HEK293 (cell line): ENCODE results near the gene ZNF154.

ENCODE experiments used
- EGR2 ChIP-seq: fragments of 450-650 bp; formaldehyde crosslinking; IDR thresholded peaks from 2 replicates; pipeline ENCODE4 v1.5.1; 2016; ENCODE audit warnings: low read depth, missing biosample characterization, missing genetic modification characterization
- GLI2 ChIP-seq: fragments of 450-650 bp; formaldehyde crosslinking; IDR thresholded peaks from 2 replicates; pipeline ENCODE4; 2017; ENCODE audit warnings: missing biosample characterization, missing genetic modification characterization, low read depth, borderline replicate concordance
- GLIS1 ChIP-seq: fragments of 450-650 bp; formaldehyde crosslinking; IDR thresholded peaks from 2 replicates; pipeline ENCODE4 v1.5.1; 2016; ENCODE audit warnings: missing biosample characterization, missing genetic modification characterization
- IKZF3 ChIP-seq: fragments of 450-650 bp; IDR thresholded peaks from 2 replicates; pipeline ENCODE4 v1.5.0; 2018; ENCODE audit warnings: missing biosample characterization, mild to moderate bottlenecking, missing genetic modification characterization, moderate library complexity
- TCF7L2 ChIP-seq: IDR thresholded peaks from 2 replicates; pipeline ENCODE4 v1.6.1; 2011; ENCODE audit warnings: low read depth, mild to moderate bottlenecking, inconsistent platforms, low read length, moderate library complexity, borderline replicate concordance
- ZEB2 ChIP-seq: fragments of 450-650 bp; formaldehyde crosslinking; IDR thresholded peaks from 2 replicates; pipeline ENCODE4 v1.5.1; 2016; ENCODE audit warnings: missing biosample characterization, missing genetic modification characterization
- ZNF155 ChIP-seq: fragments of 450-650 bp; formaldehyde crosslinking; IDR thresholded peaks from 2 replicates; pipeline ENCODE4 v1.5.1; 2016; ENCODE audit warnings: missing biosample characterization, missing genetic modification characterization
- ZNF19 ChIP-seq: fragments of 450-650 bp; formaldehyde crosslinking; IDR thresholded peaks from 2 replicates; pipeline ENCODE4; 2016; ENCODE audit warnings: missing biosample characterization, missing genetic modification characterization, low read depth
- ZNF223 ChIP-seq: fragments of 450-650 bp; formaldehyde crosslinking; IDR thresholded peaks from 2 replicates; pipeline ENCODE4 v1.5.1; 2016; ENCODE audit warnings: missing biosample characterization, missing genetic modification characterization
- ZNF292 ChIP-seq: fragments of 450-650 bp; formaldehyde crosslinking; IDR thresholded peaks from 2 replicates; pipeline ENCODE4 v1.5.1; 2016; ENCODE audit warnings: low read depth, missing biosample characterization, missing genetic modification characterization, borderline replicate concordance
- ZNF354C ChIP-seq: fragments of 450-650 bp; formaldehyde crosslinking; IDR thresholded peaks from 2 replicates; pipeline ENCODE4 v1.5.1; 2016; ENCODE audit warnings: missing biosample characterization, missing genetic modification characterization, low read depth, borderline replicate concordance
- ZNF404 ChIP-seq: fragments of 450-650 bp; formaldehyde crosslinking; IDR thresholded peaks from 2 replicates; pipeline ENCODE4 v1.5.1; 2017; ENCODE audit warnings: missing biosample characterization, missing genetic modification characterization
- ZNF501 ChIP-seq: fragments of 450-650 bp; formaldehyde crosslinking; IDR thresholded peaks from 2 replicates; pipeline ENCODE4 v1.5.1; 2016; ENCODE audit warnings: missing biosample characterization, missing genetic modification characterization
- ZNF510 ChIP-seq: fragments of 450-650 bp; formaldehyde crosslinking; IDR thresholded peaks from 2 replicates; pipeline ENCODE4 v1.5.1; 2018; ENCODE audit warnings: mild to moderate bottlenecking, missing genetic modification characterization, missing biosample characterization; ENCODE audit not compliant: insufficient replicate concordance
- ZNF530 ChIP-seq: fragments of 450-650 bp; formaldehyde crosslinking; IDR thresholded peaks from 2 replicates; pipeline ENCODE4 v1.5.1; 2016; ENCODE audit warnings: low read depth, missing biosample characterization, missing genetic modification characterization
- ZNF548 ChIP-seq: fragments of 450-650 bp; formaldehyde crosslinking; IDR thresholded peaks from 2 replicates; pipeline ENCODE4 v1.5.1; 2016; ENCODE audit warnings: missing biosample characterization, missing genetic modification characterization
- ZNF571 ChIP-seq: fragments of 450-650 bp; formaldehyde crosslinking; IDR thresholded peaks from 2 replicates; pipeline ENCODE4 v1.5.0; 2017; ENCODE audit warnings: missing biosample characterization, missing genetic modification characterization
- ZNF596 ChIP-seq: fragments of 450-650 bp; IDR thresholded peaks from 2 replicates; pipeline ENCODE4 v1.5.0; 2018; ENCODE audit warnings: missing biosample characterization, mild to moderate bottlenecking, missing genetic modification characterization, moderate library complexity
- ZNF654 ChIP-seq: fragments of 450-650 bp; formaldehyde crosslinking; IDR thresholded peaks from 2 replicates; pipeline ENCODE4 v1.5.1; 2016; ENCODE audit warnings: low read depth, missing biosample characterization, missing genetic modification characterization
- ZNF747 ChIP-seq: fragments of 450-650 bp; formaldehyde crosslinking; IDR thresholded peaks from 2 replicates; pipeline ENCODE4 v1.5.1; 2016; ENCODE audit warnings: missing biosample characterization, missing genetic modification characterization
- ZNF776 ChIP-seq: fragments of 450-650 bp; formaldehyde crosslinking; IDR thresholded peaks from 2 replicates; pipeline ENCODE4 v1.5.0; 2017; ENCODE audit warnings: missing biosample characterization, missing genetic modification characterization, borderline replicate concordance
- ZNF785 ChIP-seq: fragments of 450-650 bp; formaldehyde crosslinking; IDR thresholded peaks from 2 replicates; pipeline ENCODE4 v1.5.1; 2016; ENCODE audit warnings: missing biosample characterization, missing genetic modification characterization
- ZSCAN18 ChIP-seq: fragments of 450-650 bp; formaldehyde crosslinking; IDR thresholded peaks from 2 replicates; pipeline ENCODE4 v1.5.1; 2016; ENCODE audit warnings: missing biosample characterization, missing genetic modification characterization
- ZSCAN23 ChIP-seq: fragments of 450-650 bp; formaldehyde crosslinking; IDR thresholded peaks from 2 replicates; pipeline ENCODE4 v1.5.1; 2016; ENCODE audit warnings: missing biosample characterization, missing genetic modification characterization
- ZSCAN30 ChIP-seq: fragments of 450-650 bp; IDR thresholded peaks from 2 replicates; pipeline ENCODE4 v1.5.1; 2018; ENCODE audit warnings: missing biosample characterization, mild to moderate bottlenecking, missing genetic modification characterization, moderate library complexity
- TF ChIP-seq, protein P1 (sequence below): fragments of 450-650 bp; formaldehyde crosslinking; IDR thresholded peaks from 2 replicates; pipeline ENCODE4 v1.5.1; 2016; ENCODE audit warnings: missing biosample characterization, missing genetic modification characterization, borderline replicate concordance
- TF ChIP-seq, protein P2 (sequence below): fragments of 450-650 bp; IDR thresholded peaks from 2 replicates; pipeline ENCODE4 v1.5.1; 2018; ENCODE audit warnings: missing biosample characterization, mild to moderate bottlenecking, missing genetic modification characterization
- TF ChIP-seq, protein P3 (sequence below): fragments of 450-650 bp; formaldehyde crosslinking; IDR thresholded peaks from 2 replicates; pipeline ENCODE4 v1.5.1; 2016; ENCODE audit warnings: missing biosample characterization, missing genetic modification characterization, low read depth
- TF ChIP-seq, protein P4 (sequence below): fragments of 450-650 bp; formaldehyde crosslinking; IDR thresholded peaks from 2 replicates; pipeline ENCODE4 v1.5.1; 2016; ENCODE audit warnings: missing biosample characterization, missing genetic modification characterization

The ZNF154 gene

GRCh38 chr19:57746580-57747471, 37.8 kb upstream of the ZNF154 start, which contains the start of gene ZNF776 (continued):
- TF ChIP-seq ZNF510 (tag by site-specific recombination) = no peak
- no peak for TF ChIP-seq ZEB2
- no peak for TF ChIP-seq ZSCAN18 (tag by site-specific recombination)
- no peak for TF ChIP-seq ZNF571 (tag by site-specific recombination)
- TF ChIP-seq, protein P1, sequence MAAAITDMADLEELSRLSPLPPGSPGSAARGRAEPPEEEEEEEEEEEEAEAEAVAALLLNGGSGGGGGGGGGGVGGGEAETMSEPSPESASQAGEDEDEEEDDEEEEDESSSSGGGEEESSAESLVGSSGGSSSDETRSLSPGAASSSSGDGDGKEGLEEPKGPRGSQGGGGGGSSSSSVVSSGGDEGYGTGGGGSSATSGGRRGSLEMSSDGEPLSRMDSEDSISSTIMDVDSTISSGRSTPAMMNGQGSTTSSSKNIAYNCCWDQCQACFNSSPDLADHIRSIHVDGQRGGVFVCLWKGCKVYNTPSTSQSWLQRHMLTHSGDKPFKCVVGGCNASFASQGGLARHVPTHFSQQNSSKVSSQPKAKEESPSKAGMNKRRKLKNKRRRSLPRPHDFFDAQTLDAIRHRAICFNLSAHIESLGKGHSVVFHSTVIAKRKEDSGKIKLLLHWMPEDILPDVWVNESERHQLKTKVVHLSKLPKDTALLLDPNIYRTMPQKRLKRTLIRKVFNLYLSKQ = no peak
- no peak for TF ChIP-seq ZNF19 (tag by site-specific recombination)
- TF ChIP-seq, protein P2, sequence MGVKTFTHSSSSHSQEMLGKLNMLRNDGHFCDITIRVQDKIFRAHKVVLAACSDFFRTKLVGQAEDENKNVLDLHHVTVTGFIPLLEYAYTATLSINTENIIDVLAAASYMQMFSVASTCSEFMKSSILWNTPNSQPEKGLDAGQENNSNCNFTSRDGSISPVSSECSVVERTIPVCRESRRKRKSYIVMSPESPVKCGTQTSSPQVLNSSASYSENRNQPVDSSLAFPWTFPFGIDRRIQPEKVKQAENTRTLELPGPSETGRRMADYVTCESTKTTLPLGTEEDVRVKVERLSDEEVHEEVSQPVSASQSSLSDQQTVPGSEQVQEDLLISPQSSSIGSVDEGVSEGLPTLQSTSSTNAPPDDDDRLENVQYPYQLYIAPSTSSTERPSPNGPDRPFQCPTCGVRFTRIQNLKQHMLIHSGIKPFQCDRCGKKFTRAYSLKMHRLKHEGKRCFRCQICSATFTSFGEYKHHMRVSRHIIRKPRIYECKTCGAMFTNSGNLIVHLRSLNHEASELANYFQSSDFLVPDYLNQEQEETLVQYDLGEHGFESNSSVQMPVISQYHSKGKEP (tag by site-specific recombination) = no peak
- TF ChIP-seq ZSCAN30 (tag by site-specific recombination) = no peak
- no peak for TF ChIP-seq ZNF654 (tag by site-specific recombination)
- TF ChIP-seq, protein P3, sequence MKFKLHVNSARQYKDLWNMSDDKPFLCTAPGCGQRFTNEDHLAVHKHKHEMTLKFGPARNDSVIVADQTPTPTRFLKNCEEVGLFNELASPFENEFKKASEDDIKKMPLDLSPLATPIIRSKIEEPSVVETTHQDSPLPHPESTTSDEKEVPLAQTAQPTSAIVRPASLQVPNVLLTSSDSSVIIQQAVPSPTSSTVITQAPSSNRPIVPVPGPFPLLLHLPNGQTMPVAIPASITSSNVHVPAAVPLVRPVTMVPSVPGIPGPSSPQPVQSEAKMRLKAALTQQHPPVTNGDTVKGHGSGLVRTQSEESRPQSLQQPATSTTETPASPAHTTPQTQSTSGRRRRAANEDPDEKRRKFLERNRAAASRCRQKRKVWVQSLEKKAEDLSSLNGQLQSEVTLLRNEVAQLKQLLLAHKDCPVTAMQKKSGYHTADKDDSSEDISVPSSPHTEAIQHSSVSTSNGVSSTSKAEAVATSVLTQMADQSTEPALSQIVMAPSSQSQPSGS (tag by site-specific recombination) = no peak
- TF ChIP-seq, protein P4, sequence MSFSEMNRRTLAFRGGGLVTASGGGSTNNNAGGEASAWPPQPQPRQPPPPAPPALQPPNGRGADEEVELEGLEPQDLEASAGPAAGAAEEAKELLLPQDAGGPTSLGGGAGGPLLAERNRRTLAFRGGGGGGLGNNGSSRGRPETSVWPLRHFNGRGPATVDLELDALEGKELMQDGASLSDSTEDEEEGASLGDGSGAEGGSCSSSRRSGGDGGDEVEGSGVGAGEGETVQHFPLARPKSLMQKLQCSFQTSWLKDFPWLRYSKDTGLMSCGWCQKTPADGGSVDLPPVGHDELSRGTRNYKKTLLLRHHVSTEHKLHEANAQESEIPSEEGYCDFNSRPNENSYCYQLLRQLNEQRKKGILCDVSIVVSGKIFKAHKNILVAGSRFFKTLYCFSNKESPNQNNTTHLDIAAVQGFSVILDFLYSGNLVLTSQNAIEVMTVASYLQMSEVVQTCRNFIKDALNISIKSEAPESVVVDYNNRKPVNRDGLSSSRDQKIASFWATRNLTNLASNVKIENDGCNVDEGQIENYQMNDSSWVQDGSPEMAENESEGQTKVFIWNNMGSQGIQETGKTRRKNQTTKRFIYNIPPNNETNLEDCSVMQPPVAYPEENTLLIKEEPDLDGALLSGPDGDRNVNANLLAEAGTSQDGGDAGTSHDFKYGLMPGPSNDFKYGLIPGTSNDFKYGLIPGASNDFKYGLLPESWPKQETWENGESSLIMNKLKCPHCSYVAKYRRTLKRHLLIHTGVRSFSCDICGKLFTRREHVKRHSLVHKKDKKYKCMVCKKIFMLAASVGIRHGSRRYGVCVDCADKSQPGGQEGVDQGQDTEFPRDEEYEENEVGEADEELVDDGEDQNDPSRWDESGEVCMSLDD (tag by site-specific recombination) = no peak
- no peak for TF ChIP-seq GLIS1 (tag by site-specific recombination)
- TF ChIP-seq ZNF776 = no peak
- 0 out of 2 replicates have a peak, but pooled peaks have one; percentile 5 for TF ChIP-seq EGR2 (tag by site-specific recombination)
- no peak for TF ChIP-seq ZNF501 (tag by site-specific recombination)
- no peak for TF ChIP-seq ZNF785 (tag by site-specific recombination)
- no peak for TF ChIP-seq ZSCAN23
- no peak for TF ChIP-seq ZNF354C (tag by site-specific recombination)
- TF ChIP-seq ZNF747 = no peak
- TF ChIP-seq ZNF155 (tag by site-specific recombination) = no peak
- TF ChIP-seq GLI2 (tag by site-specific recombination) = no peak
- no peak for TF ChIP-seq ZNF596 (tag by site-specific recombination)
- no peak for TF ChIP-seq ZNF292 (tag by site-specific recombination)
- TF ChIP-seq ZNF404 (tag by site-specific recombination) = no peak
- TF ChIP-seq IKZF3 (tag by site-specific recombination) = no peak
- TF ChIP-seq TCF7L2 = no peak
- no peak for TF ChIP-seq ZNF530
- peak; percentile 25; the same call in 1 of the 2 replicates for TF ChIP-seq ZNF223 (tag by site-specific recombination)
- no peak for TF ChIP-seq ZNF548
